Astrocyte of the spinal cord (primary cell): ENCODE measurements around the gene PTPA.

Experiments used
- DNase-seq: peaks from one replicate; pipeline ENCODE4 v3.0.0; 2011; ENCODE audit warnings: low read depth, low spot score
- H3K4me3 ChIP-seq: 2 replicates; pipeline ENCODE4 v1.5.1; 2011; ENCODE audit warnings: low read depth, mild to moderate bottlenecking, low read length, moderate library complexity
- in situ Hi-C: cut with HindIII; loops from 2 replicates; pipeline ENCODE4 v1.10.0; 2017; ENCODE audit warnings: low sequenced_read_pairs
- TF ChIP-seq, protein P1 (sequence below): IDR thresholded peaks from 2 replicates; pipeline ENCODE4 v1.5.1; 2012; ENCODE audit warnings: low read depth, mild to moderate bottlenecking, low read length, inconsistent platforms

The PTPA gene

DNA sequence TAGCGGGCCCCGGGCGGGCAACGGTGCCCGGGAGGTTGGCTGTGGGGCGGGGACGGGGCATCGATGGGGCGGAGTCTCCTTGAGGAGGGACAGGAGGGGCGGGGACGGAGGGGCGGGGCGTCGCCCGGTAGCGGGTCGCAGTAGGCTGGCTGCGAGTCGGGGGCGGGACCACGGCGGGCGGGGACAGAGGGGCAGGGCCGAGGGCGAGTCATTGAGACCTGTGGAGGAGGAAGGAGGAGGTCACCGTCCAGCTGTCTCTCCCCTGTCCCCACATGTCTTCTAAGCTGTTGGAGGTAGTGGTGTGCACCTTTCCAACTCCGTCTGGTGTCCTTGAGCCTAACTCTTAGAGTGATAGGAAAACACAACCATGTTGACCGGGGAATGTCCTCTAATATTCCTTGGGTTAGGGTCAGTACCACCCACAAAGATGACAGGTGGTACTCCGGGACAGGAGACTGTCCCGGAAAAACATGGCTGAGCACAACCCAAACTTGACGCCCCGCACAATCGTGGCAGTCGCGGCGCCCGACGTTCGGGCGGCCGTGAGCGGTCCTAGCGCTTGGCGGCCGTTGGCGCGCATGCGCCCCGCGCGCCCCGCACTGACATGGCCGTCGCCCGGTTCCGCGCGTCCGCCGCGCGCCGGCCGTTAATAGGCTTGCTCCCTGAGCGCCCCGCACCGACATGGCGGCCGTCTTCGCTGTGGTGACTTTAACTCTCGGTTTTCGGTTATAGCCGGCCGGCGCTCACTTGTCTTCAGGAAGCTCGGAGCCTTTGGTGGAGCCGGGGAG is at the start of gene PTPA, which contains the start of gene CRAT:
TSS of gene PTPA (plus strand) at position 676 of the 788 bp plus-strand sequence. CDS start 186 bp downstream, outside the sequence.
TSS of gene CRAT (minus strand) at position 54 of the 788 bp plus-strand sequence. CDS start 284 bp downstream, outside the sequence.
- TF ChIP-seq, protein P1, sequence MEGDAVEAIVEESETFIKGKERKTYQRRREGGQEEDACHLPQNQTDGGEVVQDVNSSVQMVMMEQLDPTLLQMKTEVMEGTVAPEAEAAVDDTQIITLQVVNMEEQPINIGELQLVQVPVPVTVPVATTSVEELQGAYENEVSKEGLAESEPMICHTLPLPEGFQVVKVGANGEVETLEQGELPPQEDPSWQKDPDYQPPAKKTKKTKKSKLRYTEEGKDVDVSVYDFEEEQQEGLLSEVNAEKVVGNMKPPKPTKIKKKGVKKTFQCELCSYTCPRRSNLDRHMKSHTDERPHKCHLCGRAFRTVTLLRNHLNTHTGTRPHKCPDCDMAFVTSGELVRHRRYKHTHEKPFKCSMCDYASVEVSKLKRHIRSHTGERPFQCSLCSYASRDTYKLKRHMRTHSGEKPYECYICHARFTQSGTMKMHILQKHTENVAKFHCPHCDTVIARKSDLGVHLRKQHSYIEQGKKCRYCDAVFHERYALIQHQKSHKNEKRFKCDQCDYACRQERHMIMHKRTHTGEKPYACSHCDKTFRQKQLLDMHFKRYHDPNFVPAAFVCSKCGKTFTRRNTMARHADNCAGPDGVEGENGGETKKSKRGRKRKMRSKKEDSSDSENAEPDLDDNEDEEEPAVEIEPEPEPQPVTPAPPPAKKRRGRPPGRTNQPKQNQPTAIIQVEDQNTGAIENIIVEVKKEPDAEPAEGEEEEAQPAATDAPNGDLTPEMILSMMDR = no peak
- peak within 1 kb of the TSS; percentile 88 for H3K4me3 ChIP-seq
- in situ Hi-C loops = no loop called here
- DNase-seq = peak; percentile 94

DNA sequence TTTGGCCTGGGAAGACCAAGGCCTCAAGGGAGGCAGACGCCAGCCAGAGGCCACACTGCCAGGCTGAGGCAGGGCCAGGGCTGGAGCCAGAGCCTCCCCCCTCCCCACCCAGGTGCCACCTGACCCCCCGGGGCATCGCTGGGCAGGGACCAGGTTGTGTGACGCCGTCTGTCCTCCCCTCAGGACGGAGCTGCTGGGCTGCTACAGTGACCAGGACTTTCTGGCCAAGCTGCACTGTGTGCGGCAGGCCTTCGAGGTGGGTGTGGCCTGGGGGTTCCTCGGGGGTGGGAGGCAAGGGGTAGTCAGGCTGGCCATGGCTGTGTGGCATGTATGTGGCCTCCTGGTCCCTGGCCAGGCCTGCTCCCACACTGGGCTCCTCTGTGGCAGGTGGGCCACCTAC is 48.2 kb upstream of the PTPA start:
- H3K4me3 ChIP-seq = no peak overlapping the region
- DNase-seq = no peak
- TF ChIP-seq, protein P1 = no peak
- in situ Hi-C loops = no loop called here

DNA sequence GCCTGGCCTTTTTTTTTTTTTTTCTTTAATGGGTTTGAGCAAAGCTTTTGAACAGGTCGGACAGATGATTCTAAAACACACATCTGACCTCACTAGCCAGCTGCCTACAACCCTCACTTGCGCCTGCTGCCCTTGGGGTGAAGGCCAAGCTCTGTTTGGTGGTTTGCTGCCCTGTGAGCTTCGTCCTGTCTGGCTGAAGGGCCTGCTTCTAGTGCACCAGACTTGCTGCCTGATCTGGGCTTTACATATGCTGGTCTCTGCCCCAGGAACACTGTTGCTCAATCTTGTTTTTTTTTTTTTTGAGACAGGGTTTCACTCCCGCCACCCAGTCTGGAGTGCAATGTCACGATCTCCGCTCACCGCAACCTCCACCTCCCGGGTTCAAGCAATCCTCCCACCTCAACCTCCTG is 46.7 kb upstream of the PTPA start:
- in situ Hi-C loops = no loop called here
- no peak overlapping the region for H3K4me3 ChIP-seq
- TF ChIP-seq, protein P1 = no peak
- DNase-seq = no peak

DNA sequence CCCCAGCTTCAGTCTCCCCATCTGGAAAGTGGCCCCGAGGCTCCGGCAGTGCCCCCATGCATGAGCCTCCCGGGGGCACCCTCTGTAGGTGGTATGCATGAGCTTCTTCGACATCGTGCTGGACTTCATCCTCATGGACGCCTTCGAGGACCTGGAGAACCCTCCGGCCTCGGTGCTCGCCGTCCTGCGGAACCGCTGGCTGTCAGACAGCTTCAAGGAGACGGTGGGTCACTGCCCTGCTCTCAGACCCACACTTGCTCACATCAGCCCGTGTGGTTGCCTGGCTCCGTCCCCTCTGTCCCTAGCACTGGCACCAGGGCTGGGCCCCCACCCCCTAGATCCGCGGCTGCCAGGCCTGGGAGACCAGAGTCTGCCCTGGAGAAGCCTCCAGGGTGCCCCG is 43.1 kb upstream of the PTPA start:
- in situ Hi-C loops = no loop called here
- TF ChIP-seq, protein P1 = no peak
- H3K4me3 ChIP-seq = no peak overlapping the region
- no peak for DNase-seq

DNA sequence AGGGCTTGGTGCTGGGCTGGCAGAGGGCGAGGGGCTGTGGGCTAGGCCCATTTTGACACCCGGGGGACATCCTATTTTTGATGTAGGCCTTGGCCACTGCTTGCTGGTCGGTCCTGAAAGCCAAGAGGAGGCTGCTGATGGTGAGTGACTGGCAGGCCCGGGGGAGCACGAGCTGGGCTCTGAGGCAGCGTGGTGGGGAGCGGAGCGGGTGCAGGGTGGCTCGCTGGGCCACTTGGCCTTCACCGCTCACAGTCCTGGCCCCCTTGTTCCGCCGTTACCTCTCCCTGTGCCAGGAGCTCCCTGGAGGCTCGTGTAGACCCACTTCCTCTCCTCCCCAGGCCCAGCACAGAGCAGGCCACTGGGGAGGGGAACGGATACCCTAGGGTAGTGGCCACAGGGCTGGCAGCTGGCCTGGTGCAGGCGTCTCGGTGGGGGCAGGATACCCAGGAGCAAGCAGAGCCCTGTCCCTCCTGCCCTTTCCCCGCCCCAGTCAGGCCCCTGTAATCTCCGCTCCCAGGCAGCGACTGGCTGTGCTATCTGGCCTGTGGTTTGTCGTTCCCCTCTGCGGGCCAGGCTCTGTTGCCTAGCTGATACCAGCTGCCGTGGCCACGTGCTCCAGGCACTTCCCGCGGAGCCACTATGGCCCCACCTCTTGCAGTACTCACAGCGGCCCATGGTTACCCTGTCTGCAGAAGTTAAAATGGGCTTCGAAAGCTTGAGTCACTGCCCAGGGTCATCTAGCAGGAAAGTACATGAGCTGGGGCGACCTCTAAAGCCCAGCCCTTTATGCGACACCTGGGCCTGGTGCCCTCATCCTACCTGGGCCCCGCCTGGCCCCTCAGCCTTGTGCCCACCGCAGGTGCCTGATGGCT is 42.0 kb upstream of the PTPA start:
- TF ChIP-seq, protein P1 = no peak
- DNase-seq = no peak
- in situ Hi-C loops = no loop called here
- H3K4me3 ChIP-seq = no peak overlapping the region

DNA sequence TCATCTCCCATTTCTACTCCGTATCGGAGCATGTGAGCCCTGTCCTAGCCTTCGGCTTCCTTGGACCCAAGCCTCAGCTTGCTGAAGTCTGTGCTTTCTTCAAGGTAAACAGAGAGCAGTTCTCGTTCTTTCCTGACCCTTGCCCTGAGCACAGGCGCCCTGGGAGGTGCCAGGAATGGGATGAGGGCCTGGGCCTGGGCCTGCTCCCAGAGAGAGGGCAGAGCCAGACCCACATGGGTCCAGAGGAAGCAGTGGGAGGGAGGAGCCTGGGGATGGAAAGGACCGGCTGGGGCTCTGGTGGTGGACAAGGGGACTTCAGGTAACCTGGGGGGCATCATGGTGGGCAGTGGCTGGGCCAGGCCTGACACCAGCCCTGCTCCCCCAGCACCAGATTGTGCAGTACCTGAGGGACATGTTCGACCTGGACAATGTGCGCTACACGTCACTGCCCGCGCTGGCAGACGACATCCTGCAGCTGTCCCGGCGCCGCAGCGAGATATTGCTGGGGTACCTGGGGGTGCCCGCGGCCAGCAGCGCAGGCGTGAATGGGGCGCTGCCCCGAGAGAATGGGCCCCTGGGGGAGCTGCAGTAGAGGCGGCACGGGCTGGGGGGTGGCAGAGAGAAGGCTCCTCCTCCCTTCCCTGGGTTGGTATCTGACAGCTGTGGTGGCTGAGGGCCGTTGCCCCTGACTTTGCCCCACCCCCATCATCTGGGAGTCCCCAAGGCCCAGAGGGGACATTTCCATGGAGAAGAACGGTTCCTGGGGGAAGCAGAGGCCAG is 41.2 kb upstream of the PTPA start:
- no peak for DNase-seq
- in situ Hi-C loops = no loop called here
- no peak overlapping the region for H3K4me3 ChIP-seq
- TF ChIP-seq, protein P1 = no peak
